HepG2 (cell line): Measurements from ENCODE around the gene ABHD17A. TPM values are rescaled to one million over a fixed set of nuclear protein-coding genes. Genes with fewer than 3 reads are reported as not detected.

Source experiments
- BHLHE40 ChIP-seq: IDR thresholded peaks from 2 replicates; pipeline ENCODE4 v1.6.1; 2011; ENCODE audit warnings: low read length, improper control_type of control experiment
- CBX2 ChIP-seq, 2 experiments: fragments of 200-600 bp in 1 of 2; sonication (generic); formaldehyde crosslinking in 1 of 2; IDR thresholded peaks; 2 replicates each; pipeline versions ENCODE4 v1.7.0 to v1.8.1; 2018 to 2022; ENCODE audit warnings: low read depth in 2 of 2, low read length in 1 of 2, mild to moderate bottlenecking in 1 of 2, missing genetic modification reagents in 1 of 2
- GFI1 ChIP-seq: sonication (generic); formaldehyde crosslinking; IDR thresholded peaks from 2 replicates; pipeline ENCODE4 v1.5.0; 2020; ENCODE audit warnings: missing genetic modification reagents, mild to moderate bottlenecking, borderline replicate concordance
- KAT8 ChIP-seq: IDR thresholded peaks from 2 replicates; pipeline ENCODE4 v1.6.1; 2016; ENCODE audit warnings: missing genetic modification reagents, missing compliant biosample characterization
- KLF6 ChIP-seq: IDR thresholded peaks from 2 replicates; pipeline ENCODE4 v1.8.0; 2016; ENCODE audit warnings: missing biosample characterization, missing genetic modification reagents
- MAZ ChIP-seq, 2 experiments: sonication (generic) in 1 of 2; formaldehyde crosslinking in 1 of 2; IDR thresholded peaks; 2 replicates each; pipeline versions ENCODE4 v1.5.0 to v1.6.1; 2012 to 2020; ENCODE audit warnings: low read depth in 2 of 2, mild to moderate bottlenecking in 2 of 2, borderline replicate concordance in 1 of 2, improper control_type of control experiment in 1 of 2, low read length in 1 of 2, missing genetic modification reagents in 1 of 2, moderate library complexity in 1 of 2
- NRL ChIP-seq: sonication (generic); formaldehyde crosslinking; IDR thresholded peaks from 2 replicates; pipeline ENCODE4 v1.5.0; 2020; ENCODE audit warnings: missing genetic modification reagents, mild to moderate bottlenecking, moderate library complexity, borderline replicate concordance
- SALL2 ChIP-seq: sonication (generic); formaldehyde crosslinking; IDR thresholded peaks from 2 replicates; pipeline ENCODE4 v1.8.1; 2023; ENCODE audit warnings: mild to moderate bottlenecking, missing genetic modification reagents, inconsistent platforms
- STAT5B ChIP-seq: sonication (generic); formaldehyde crosslinking; IDR thresholded peaks from 2 replicates; pipeline ENCODE4 v1.4.0; 2020; ENCODE audit warnings: missing genetic modification reagents
- TARDBP ChIP-seq: sonication (generic); formaldehyde crosslinking; IDR thresholded peaks from 2 replicates; pipeline ENCODE4 v1.8.0; 2022; ENCODE audit warnings: mild to moderate bottlenecking, missing genetic modification reagents
- TBP ChIP-seq: sonication (generic); formaldehyde crosslinking; IDR thresholded peaks from 2 replicates; pipeline ENCODE4 v1.5.0; 2020; ENCODE audit warnings: missing genetic modification reagents
- TEAD3 ChIP-seq: optimal IDR thresholded peaks from 2 replicates; pipeline ENCODE3; 2016; ENCODE audit warnings: borderline replicate concordance
- ZC3H4 ChIP-seq: sonication (generic); formaldehyde crosslinking; IDR thresholded peaks from 2 replicates; pipeline ENCODE4 v1.4.0; 2020; ENCODE audit warnings: missing genetic modification reagents, borderline replicate concordance
- ZNF451 ChIP-seq: sonication (generic); formaldehyde crosslinking; IDR thresholded peaks from 2 replicates; pipeline ENCODE4 v1.5.0; 2020; ENCODE audit warnings: mild to moderate bottlenecking, missing genetic modification reagents
- ZNF549 ChIP-seq: sonication (generic); formaldehyde crosslinking; IDR thresholded peaks from 2 replicates; pipeline ENCODE4 v1.5.0; 2020; ENCODE audit warnings: missing genetic modification reagents
- ZNF644 ChIP-seq: IDR thresholded peaks from 2 replicates; pipeline ENCODE4 v1.6.1; 2016; ENCODE audit warnings: low read depth
- polyA plus RNA-seq, 8 experiments: library from polyadenylated mRNA; depleted of rRNA in 3 of 8; stranded (reverse) in 7 of 8; unstranded in 1 of 8; fragments of >200 nt; fragmentation: Illumina TruSeq in 4 of 8; extraction: Trizol in 4 of 8; gene quantifications; 2 replicates each; pipeline versions ENCODE4 v1.2.1 to v1.2.3, GENCODE V29; 2011 to 2016; ENCODE audit warnings: low read depth in 4 of 8, missing spikeins in 1 of 8, mixed read lengths in 1 of 8; ENCODE audit not compliant: insufficient read depth in 1 of 8
- total RNA-seq, 5 experiments: library from RNA; depleted of rRNA; stranded (reverse); fragments of >200 nt; fragmentation: Illumina TruSeq; extraction: Trizol; gene quantifications; 2 replicates each; pipeline ENCODE4 v1.2.3, GENCODE V29; 2016; ENCODE audit warnings: low read depth in 1 of 5
- TF ChIP-seq, protein P1 (sequence below): sonication (generic); formaldehyde crosslinking; IDR thresholded peaks from 2 replicates; pipeline ENCODE4 v1.8.1; 2023; ENCODE audit warnings: mild to moderate bottlenecking, missing genetic modification reagents
- TF ChIP-seq, protein P2 (sequence below): sonication (generic); formaldehyde crosslinking; IDR thresholded peaks from 2 replicates; pipeline ENCODE4 v1.4.0; 2020; ENCODE audit warnings: missing genetic modification reagents, borderline replicate concordance
- TF ChIP-seq, protein P3 (sequence below): sonication (generic); formaldehyde crosslinking; IDR thresholded peaks from 2 replicates; pipeline ENCODE4 v1.4.0; 2020; ENCODE audit warnings: missing genetic modification reagents
- TF ChIP-seq, protein P4 (sequence below): IDR thresholded peaks from 2 replicates; pipeline ENCODE4 v1.6.1; 2012; ENCODE audit warnings: low read length, improper control_type of control experiment

Gene ABHD17A
- total and polyA plus RNA-seq, 2 of the 13 experiments (the other 11 are each of a cell fraction or from before 2014, with no cell fraction given), result 27.7 to 40.8 TPM

DNA sequence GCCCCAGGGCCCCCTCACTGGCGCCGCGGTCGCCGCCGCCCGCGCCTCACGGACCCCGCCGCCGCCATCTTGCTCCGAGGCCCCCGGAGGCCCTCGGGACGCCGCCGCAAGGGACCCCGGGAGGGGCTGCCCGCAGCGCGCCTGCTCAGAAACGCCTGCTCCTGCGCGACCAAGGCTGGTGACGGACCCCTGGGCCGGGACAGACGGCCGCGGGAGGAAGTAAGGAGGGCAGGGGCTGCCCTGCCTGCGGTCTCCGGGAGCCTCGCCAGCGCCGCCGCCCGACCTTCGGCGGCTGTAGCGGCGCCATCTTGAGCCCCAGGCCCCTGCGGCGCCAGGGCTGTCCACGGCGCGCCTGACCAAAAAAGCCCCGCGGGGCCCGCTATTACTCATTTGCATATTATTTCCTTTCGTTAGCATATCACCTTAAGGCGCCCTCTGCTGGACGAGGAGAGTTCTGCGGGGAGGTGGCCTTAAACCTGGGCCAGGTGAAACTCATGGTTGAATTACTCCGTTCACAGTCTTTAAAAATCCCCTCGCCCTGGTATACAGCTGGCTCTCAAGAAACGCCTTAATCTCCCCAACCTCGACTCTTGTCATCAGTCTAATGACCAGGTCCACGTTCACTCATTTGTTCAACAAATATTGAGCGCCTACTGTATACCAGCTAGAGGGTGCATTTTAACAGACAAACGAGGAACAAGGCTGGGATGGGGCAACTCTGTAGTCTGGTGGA is 36.7 kb downstream of the ABHD17A start, which contains the start of gene REXO1 (continued):
- TF ChIP-seq, protein P1, sequence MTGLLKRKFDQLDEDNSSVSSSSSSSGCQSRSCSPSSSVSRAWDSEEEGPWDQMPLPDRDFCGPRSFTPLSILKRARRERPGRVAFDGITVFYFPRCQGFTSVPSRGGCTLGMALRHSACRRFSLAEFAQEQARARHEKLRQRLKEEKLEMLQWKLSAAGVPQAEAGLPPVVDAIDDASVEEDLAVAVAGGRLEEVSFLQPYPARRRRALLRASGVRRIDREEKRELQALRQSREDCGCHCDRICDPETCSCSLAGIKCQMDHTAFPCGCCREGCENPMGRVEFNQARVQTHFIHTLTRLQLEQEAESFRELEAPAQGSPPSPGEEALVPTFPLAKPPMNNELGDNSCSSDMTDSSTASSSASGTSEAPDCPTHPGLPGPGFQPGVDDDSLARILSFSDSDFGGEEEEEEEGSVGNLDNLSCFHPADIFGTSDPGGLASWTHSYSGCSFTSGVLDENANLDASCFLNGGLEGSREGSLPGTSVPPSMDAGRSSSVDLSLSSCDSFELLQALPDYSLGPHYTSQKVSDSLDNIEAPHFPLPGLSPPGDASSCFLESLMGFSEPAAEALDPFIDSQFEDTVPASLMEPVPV (CRISPR knock-in tag), result no peak
- TF ChIP-seq, protein P2, sequence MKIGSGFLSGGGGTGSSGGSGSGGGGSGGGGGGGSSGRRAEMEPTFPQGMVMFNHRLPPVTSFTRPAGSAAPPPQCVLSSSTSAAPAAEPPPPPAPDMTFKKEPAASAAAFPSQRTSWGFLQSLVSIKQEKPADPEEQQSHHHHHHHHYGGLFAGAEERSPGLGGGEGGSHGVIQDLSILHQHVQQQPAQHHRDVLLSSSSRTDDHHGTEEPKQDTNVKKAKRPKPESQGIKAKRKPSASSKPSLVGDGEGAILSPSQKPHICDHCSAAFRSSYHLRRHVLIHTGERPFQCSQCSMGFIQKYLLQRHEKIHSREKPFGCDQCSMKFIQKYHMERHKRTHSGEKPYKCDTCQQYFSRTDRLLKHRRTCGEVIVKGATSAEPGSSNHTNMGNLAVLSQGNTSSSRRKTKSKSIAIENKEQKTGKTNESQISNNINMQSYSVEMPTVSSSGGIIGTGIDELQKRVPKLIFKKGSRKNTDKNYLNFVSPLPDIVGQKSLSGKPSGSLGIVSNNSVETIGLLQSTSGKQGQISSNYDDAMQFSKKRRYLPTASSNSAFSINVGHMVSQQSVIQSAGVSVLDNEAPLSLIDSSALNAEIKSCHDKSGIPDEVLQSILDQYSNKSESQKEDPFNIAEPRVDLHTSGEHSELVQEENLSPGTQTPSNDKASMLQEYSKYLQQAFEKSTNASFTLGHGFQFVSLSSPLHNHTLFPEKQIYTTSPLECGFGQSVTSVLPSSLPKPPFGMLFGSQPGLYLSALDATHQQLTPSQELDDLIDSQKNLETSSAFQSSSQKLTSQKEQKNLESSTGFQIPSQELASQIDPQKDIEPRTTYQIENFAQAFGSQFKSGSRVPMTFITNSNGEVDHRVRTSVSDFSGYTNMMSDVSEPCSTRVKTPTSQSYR (CRISPR knock-in tag), result no peak
- TF ChIP-seq KLF6 (CRISPR knock-in tag) (peak; percentile 42; the same call in 1 of the 2 replicates), NRL (CRISPR knock-in tag) (no peak), ZNF451 (no peak), KAT8 (CRISPR knock-in tag) (peak; percentile 86), TEAD3 (no peak), SALL2 (CRISPR knock-in tag) (no peak), ZNF549 (no peak), MAZ (IDR thresholded peaks at IDR 0.05; ENCODE audit: borderline replicate concordance, low read depth, low read length) (peak; percentile 60; the same call in 1 of the 2 replicates), MAZ (CRISPR knock-in tag; IDR thresholded peaks at IDR 0.05; ENCODE audit: low read depth) (peak; percentile 84), TBP (CRISPR knock-in tag) (no peak), STAT5B (CRISPR knock-in tag) (no peak), TARDBP (CRISPR knock-in tag) (no peak), CBX2 (IDR thresholded peaks at IDR 0.05; ENCODE audit: low read depth, low read length) (no peak), CBX2 (CRISPR knock-in tag; IDR thresholded peaks at IDR 0.05; ENCODE audit: low read depth) (no peak), BHLHE40 (no peak), ZNF644 (no peak), ZC3H4 (CRISPR knock-in tag) (no peak), GFI1 (CRISPR knock-in tag) (peak; percentile 39; the same call in 1 of the 2 replicates)
- TF ChIP-seq, protein P3, sequence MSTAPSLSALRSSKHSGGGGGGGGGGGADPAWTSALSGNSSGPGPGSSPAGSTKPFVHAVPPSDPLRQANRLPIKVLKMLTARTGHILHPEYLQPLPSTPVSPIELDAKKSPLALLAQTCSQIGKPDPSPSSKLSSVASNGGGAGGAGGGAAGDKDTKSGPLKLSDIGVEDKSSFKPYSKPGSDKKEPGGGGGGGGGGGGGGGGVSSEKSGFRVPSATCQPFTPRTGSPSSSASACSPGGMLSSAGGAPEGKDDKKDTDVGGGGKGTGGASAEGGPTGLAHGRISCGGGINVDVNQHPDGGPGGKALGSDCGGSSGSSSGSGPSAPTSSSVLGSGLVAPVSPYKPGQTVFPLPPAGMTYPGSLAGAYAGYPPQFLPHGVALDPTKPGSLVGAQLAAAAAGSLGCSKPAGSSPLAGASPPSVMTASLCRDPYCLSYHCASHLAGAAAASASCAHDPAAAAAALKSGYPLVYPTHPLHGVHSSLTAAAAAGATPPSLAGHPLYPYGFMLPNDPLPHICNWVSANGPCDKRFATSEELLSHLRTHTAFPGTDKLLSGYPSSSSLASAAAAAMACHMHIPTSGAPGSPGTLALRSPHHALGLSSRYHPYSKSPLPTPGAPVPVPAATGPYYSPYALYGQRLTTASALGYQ, result no peak
- TF ChIP-seq, protein P4, sequence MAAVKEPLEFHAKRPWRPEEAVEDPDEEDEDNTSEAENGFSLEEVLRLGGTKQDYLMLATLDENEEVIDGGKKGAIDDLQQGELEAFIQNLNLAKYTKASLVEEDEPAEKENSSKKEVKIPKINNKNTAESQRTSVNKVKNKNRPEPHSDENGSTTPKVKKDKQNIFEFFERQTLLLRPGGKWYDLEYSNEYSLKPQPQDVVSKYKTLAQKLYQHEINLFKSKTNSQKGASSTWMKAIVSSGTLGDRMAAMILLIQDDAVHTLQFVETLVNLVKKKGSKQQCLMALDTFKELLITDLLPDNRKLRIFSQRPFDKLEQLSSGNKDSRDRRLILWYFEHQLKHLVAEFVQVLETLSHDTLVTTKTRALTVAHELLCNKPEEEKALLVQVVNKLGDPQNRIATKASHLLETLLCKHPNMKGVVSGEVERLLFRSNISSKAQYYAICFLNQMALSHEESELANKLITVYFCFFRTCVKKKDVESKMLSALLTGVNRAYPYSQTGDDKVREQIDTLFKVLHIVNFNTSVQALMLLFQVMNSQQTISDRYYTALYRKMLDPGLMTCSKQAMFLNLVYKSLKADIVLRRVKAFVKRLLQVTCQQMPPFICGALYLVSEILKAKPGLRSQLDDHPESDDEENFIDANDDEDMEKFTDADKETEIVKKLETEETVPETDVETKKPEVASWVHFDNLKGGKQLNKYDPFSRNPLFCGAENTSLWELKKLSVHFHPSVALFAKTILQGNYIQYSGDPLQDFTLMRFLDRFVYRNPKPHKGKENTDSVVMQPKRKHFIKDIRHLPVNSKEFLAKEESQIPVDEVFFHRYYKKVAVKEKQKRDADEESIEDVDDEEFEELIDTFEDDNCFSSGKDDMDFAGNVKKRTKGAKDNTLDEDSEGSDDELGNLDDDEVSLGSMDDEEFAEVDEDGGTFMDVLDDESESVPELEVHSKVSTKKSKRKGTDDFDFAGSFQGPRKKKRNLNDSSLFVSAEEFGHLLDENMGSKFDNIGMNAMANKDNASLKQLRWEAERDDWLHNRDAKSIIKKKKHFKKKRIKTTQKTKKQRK, result no peak
